Type B pancreatic cell (in vitro differentiated cells): Measurements from ENCODE around the gene RERE. TPM values are rescaled to one million over a fixed set of nuclear protein-coding genes. Genes with fewer than 3 reads are reported as not detected.

Experiments used
- DNase-seq: peaks from one replicate; pipeline ENCODE4 v3.0.0; 2021; ENCODE audit warnings: mixed read lengths; ENCODE audit not compliant: unreplicated experiment; ENCODE audit errors: extremely low spot score
- H3K27ac Mint-ChIP-seq: 2 replicates; pipeline ENCODE4 v1.8.0; 2021; ENCODE audit warnings: mild to moderate bottlenecking, mixed read lengths
- H3K27me3 Mint-ChIP-seq: 2 replicates; pipeline ENCODE4 v1.8.0; 2021; ENCODE audit warnings: mixed read lengths
- H3K36me3 Mint-ChIP-seq: 2 replicates; pipeline ENCODE4 v1.8.0; 2021; ENCODE audit warnings: mixed read lengths
- H3K4me1 Mint-ChIP-seq: one replicate; pipeline ENCODE4 v1.8.0; 2021; ENCODE audit warnings: mixed read lengths; ENCODE audit not compliant: unreplicated experiment
- H3K4me3 Mint-ChIP-seq: 2 replicates; pipeline ENCODE4 v1.8.0; 2021; ENCODE audit warnings: mild to moderate bottlenecking, mixed read lengths
- H3K9me3 Mint-ChIP-seq: 2 replicates; pipeline ENCODE4 v1.8.0; 2021; ENCODE audit warnings: mixed read lengths
- total RNA-seq: library from RNA; stranded (reverse); gene quantifications from 2 replicates; pipeline ENCODE4 v1.2.1, GENCODE V29; 2021; ENCODE audit warnings: low replicate concordance
- TF ChIP-seq, protein P1 (sequence below): fragments of 200-600 bp; sonication (generic); conservative IDR thresholded peaks from 2 replicates; pipeline ENCODE4 v1.5.0; 2021; ENCODE audit warnings: antibody characterized with exemption, mild to moderate bottlenecking

The RERE gene
- total RNA-seq, 1 donor from 2014 or later: 141 TPM

DNA sequence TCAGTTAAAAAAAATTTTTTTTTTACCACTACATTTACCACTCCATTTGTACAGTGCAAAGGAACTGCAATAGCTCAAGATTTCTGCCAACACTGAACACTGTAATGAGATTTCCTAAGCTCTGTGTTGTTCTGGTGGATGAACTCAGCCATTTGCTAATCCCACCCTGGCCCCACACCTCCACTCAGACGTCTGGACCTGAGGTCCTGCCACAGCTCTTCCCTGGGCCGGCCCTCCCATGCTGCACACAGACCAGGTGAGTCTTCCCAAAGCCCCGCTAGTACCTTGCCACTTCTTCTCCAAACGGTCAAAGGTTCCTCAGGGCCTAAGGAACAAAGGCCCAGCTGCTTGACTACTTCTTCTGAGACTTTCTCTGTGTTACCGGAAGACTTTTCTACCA lies 443.1 kb downstream of the RERE start:
- Mint-ChIP-seq H3K27ac (peak overlapping the region; percentile 71), H3K27me3 (no peaks in the 10 kb centered on the region), H3K4me3 (no peak overlapping the region), H3K4me1 (peaks cover 81% of the 10 kb centered on the region), H3K9me3 (no peaks in the 10 kb centered on the region), H3K36me3 (peaks cover 18% of the 10 kb centered on the region)
- TF ChIP-seq, protein P1, sequence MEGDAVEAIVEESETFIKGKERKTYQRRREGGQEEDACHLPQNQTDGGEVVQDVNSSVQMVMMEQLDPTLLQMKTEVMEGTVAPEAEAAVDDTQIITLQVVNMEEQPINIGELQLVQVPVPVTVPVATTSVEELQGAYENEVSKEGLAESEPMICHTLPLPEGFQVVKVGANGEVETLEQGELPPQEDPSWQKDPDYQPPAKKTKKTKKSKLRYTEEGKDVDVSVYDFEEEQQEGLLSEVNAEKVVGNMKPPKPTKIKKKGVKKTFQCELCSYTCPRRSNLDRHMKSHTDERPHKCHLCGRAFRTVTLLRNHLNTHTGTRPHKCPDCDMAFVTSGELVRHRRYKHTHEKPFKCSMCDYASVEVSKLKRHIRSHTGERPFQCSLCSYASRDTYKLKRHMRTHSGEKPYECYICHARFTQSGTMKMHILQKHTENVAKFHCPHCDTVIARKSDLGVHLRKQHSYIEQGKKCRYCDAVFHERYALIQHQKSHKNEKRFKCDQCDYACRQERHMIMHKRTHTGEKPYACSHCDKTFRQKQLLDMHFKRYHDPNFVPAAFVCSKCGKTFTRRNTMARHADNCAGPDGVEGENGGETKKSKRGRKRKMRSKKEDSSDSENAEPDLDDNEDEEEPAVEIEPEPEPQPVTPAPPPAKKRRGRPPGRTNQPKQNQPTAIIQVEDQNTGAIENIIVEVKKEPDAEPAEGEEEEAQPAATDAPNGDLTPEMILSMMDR: no peak
- DNase-seq: no peak

DNA sequence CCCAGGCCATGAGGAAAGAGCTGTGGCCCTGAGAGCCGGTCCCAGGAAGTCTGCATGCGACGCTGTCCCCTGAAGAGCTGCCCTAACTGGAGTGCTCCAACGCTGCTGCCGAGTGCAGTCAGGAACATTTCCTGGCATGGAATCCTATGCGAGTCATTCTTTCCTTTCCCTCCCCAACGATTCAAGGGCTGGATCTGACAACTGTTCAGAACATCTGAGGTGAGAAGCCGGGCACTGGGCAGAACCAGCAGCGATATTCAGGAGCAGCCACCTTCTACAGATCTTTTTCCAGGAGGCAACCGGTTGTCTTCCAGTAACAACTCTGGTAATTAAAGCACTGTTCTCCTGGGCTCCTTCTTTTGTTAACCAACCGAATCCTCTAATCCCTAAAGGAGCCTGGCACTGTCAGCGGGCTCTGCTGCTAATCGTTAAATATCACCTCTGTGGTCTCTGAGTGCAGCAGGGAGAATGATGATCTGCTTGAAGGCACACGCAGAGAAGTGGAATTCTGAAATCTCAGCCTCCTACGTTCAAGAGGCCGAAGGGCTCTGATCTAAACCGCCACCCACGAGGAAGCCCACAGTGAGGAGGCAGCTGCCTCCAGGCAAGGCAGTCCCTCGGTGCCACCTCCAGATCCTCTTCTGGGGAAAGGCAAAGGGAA lies 443.7 kb downstream of the RERE start:
- H3K4me3 Mint-ChIP-seq: peak overlapping the region; percentile 26
- no peak for DNase-seq
- H3K27me3 Mint-ChIP-seq: no peaks in the 10 kb centered on the region
- H3K36me3 Mint-ChIP-seq: peaks cover 15% of the 10 kb centered on the region
- no peaks in the 10 kb centered on the region for H3K9me3 Mint-ChIP-seq
- peaks cover 80% of the 10 kb centered on the region for H3K4me1 Mint-ChIP-seq
- peak overlapping the region; percentile 71 for H3K27ac Mint-ChIP-seq
- TF ChIP-seq, protein P1: no peak

DNA sequence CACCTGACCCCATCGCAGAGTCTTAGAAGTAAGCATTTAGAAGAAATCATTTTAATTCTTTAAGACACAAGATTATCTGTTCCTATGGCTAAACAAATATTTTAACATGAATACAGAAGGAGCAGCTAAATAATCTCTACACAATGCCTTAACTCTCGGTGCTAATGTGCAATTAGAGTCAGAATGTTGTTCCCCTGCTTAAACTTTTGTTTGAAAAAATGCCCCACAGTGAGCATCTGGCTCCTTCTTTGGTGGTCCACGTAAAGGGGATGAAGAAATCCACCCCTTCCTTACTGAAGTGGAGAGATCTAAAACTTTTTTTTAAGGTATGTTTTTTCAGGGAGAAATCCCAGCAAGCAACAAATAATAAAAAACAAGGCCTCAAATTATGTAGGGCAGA lies 444.3 kb downstream of the RERE start:
- H3K27me3 Mint-ChIP-seq: no peaks in the 10 kb centered on the region
- TF ChIP-seq, protein P1: no peak
- H3K4me3 Mint-ChIP-seq: no peak overlapping the region
- peaks cover 74% of the 10 kb centered on the region for H3K4me1 Mint-ChIP-seq
- no peak for DNase-seq
- no peaks in the 10 kb centered on the region for H3K9me3 Mint-ChIP-seq
- peaks cover 14% of the 10 kb centered on the region for H3K36me3 Mint-ChIP-seq
- H3K27ac Mint-ChIP-seq: peak overlapping the region; percentile 71

DNA sequence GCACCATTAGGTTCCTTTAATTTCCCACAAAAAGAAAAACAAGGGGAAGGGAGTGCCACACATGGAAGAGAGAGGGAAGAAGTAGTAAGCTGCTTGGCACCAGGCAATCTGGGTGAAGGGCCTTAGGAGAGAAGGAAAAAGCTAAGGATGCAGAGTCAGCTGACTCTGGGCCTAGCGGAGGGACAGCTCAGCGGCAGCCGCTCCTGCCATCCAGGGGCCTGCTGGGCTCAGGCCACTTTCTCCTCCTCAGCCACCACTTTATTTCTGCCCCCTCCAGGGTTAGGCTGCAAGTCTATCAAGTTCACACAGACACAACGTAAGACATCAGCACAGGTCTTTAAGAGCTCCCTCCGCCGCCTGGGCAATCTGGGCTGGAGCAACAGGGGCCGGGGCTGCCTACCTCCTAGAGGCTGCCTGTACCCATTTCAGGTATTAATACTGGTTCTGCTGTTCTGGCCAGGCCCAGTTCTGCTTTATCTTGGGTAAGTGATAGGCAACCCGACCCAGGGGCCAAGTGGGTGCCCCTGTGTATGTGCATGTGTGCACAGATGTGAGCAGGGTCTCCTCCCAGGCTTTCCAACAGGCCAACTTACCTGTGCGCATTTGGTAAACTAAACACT lies 446.0 kb downstream of the RERE start:
- Mint-ChIP-seq H3K27me3 (no peaks in the 10 kb centered on the region), H3K27ac (peak overlapping the region; percentile 71), H3K4me1 (peaks cover 75% of the 10 kb centered on the region), H3K9me3 (no peaks in the 10 kb centered on the region), H3K4me3 (peak overlapping the region; percentile 55), H3K36me3 (peaks cover 9% of the 10 kb centered on the region)
- DNase-seq: no peak
- TF ChIP-seq, protein P1: no peak

DNA sequence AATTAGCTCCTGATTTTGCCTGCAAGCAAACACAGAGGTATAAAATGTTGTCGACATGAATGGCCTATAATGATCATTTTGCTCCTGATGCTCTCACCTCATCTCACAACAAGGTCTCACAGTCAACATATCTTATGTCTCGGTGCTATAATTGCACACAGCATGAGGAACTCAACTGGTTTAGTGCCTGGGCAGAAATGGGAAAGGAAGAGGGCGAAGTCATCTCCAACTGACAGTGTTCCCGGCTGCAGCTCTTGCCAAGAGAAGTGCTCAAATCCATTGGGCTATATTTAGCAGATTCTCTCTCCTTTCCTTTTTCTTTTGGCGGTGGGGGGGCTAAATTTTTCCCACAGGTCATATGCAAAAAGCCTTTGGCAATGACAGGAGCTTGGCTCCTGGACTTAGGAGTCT lies 446.5 kb downstream of the RERE start:
- no peak for DNase-seq
- Mint-ChIP-seq H3K4me3 (peak overlapping the region; percentile 74), H3K27me3 (no peaks in the 10 kb centered on the region), H3K9me3 (no peaks in the 10 kb centered on the region), H3K4me1 (peaks cover 72% of the 10 kb centered on the region), H3K36me3 (peaks cover 9% of the 10 kb centered on the region), H3K27ac (peak overlapping the region; percentile 62)
- TF ChIP-seq, protein P1: no peak
